IMR-90 (cell line): ENCODE measurements around the gene NHEJ1. TPM values are rescaled to one million over a fixed set of nuclear protein-coding genes. Genes with fewer than 3 reads are reported as not detected.

Experiments used
- ATAC-seq: fragments of 200-7000 bp; cut with Tn5 transposase; 2 replicates; pipeline ENCODE4 v1.9.1; 2020; ENCODE audit warnings: low read depth, mild to moderate bottlenecking, moderate library complexity
- BruUV-seq: library from RNA; stranded (reverse); fragments of 400-500 nt; replicated peaks from 2 replicates; lab custom pipeline; 2021; lab: Mats Ljungman, UMichigan
- CTCF ChIA-PET: fragments of 300-600 bp; formaldehyde crosslinking; extraction: SDS; loops from one replicate; lab custom pipeline; 2021; ENCODE audit warnings: antibody characterized with exemption; lab: Yijun Ruan, JAX
- POLR2A ChIA-PET: fragments of 300-600 bp; sonication (Branson Sonifier 250); formaldehyde crosslinking; loops from one replicate; lab custom pipeline; 2022; ENCODE audit warnings: antibody characterized with exemption; ENCODE audit not compliant: unreplicated experiment; lab: Charles Lee
- DNase-seq: peaks from one replicate; pipeline ENCODE4 v3.0.0; 2013
- H2AFZ ChIP-seq: replicated peaks from 2 replicates; pipeline ENCODE3; 2013; ENCODE audit warnings: low read length, mild to moderate bottlenecking; ENCODE audit not compliant: poor library complexity
- H2AK5ac ChIP-seq: 2 replicates; pipeline ENCODE4 v1.6.1; 2013; ENCODE audit warnings: low read depth, low read length, inconsistent platforms
- H2AK9ac ChIP-seq: replicated peaks from 2 replicates; pipeline ENCODE3; 2013; ENCODE audit warnings: mild to moderate bottlenecking, low read depth, low read length, moderate library complexity; ENCODE audit not compliant: poor library complexity
- H2BK120ac ChIP-seq: 2 replicates; pipeline ENCODE4 v1.6.1; 2013; ENCODE audit warnings: low read depth, low read length, inconsistent platforms
- H2BK15ac ChIP-seq: 3 replicates; pipeline ENCODE4 v1.6.1; 2013; ENCODE audit warnings: low read depth, low read length, inconsistent platforms
- H2BK20ac ChIP-seq: 2 replicates; pipeline ENCODE4 v1.6.1; 2013; ENCODE audit warnings: low read depth, mild to moderate bottlenecking, inconsistent platforms, low read length, moderate library complexity
- H2BK5ac ChIP-seq: 2 replicates; pipeline ENCODE4 v1.6.1; 2013; ENCODE audit warnings: mild to moderate bottlenecking, low read depth, low read length, inconsistent platforms; ENCODE audit not compliant: poor library complexity, severe bottlenecking
- H3K14ac ChIP-seq: replicated peaks from 2 replicates; pipeline ENCODE4 v1.6.1; 2013; ENCODE audit warnings: low read depth, low read length, inconsistent platforms
- H3K18ac ChIP-seq: 2 replicates; pipeline ENCODE4 v1.6.1; 2013; ENCODE audit warnings: low read depth, low read length, control low read depth
- H3K23ac ChIP-seq: 2 replicates; pipeline ENCODE4 v1.6.1; 2013; ENCODE audit warnings: low read depth, low read length, inconsistent platforms
- H3K27ac ChIP-seq: 2 replicates; pipeline ENCODE4 v1.5.1; 2013; ENCODE audit warnings: mild to moderate bottlenecking, control low read depth, low read length; ENCODE audit not compliant: insufficient read depth
- H3K27me3 ChIP-seq: 2 replicates; pipeline ENCODE4 v1.6.1; 2013; ENCODE audit warnings: low read length; ENCODE audit not compliant: control insufficient read depth, insufficient read depth
- H3K36me3 ChIP-seq: 2 replicates; pipeline ENCODE4 v1.6.1; 2013; ENCODE audit warnings: low read length, mixed read lengths; ENCODE audit not compliant: control insufficient read depth, insufficient read depth
- H3K4ac ChIP-seq: 2 replicates; pipeline ENCODE4 v1.6.1; 2013; ENCODE audit warnings: low read depth, low read length, inconsistent platforms
- H3K4me1 ChIP-seq: 2 replicates; pipeline ENCODE4 v1.6.1; 2013; ENCODE audit warnings: low read length, mixed read lengths; ENCODE audit not compliant: control insufficient read depth, insufficient read depth
- H3K4me2 ChIP-seq: 2 replicates; pipeline ENCODE4 v1.6.1; 2013; ENCODE audit warnings: low read depth, mild to moderate bottlenecking, control low read depth, low read length, moderate library complexity
- H3K4me3 ChIP-seq: 2 replicates; pipeline ENCODE4 v1.5.1; 2013; ENCODE audit warnings: low read depth, mild to moderate bottlenecking, control low read depth, low read length, moderate library complexity; ENCODE audit not compliant: insufficient read depth
- H3K56ac ChIP-seq: 2 replicates; pipeline ENCODE4 v1.6.1; 2013; ENCODE audit warnings: low read length, inconsistent platforms; ENCODE audit not compliant: insufficient read depth; ENCODE audit errors: extremely low read depth
- H3K79me1 ChIP-seq, 2 experiments: 2 replicates each; pipeline ENCODE4 v1.6.1; 2013; ENCODE audit warnings: low read length in 2 of 2, inconsistent platforms in 1 of 2, low read depth in 1 of 2
- H3K9ac ChIP-seq: 2 replicates; pipeline ENCODE4 v1.6.1; 2013; ENCODE audit warnings: low read depth, low read length, control low read depth
- H3K9me1 ChIP-seq: 2 replicates; pipeline ENCODE4 v1.6.1; 2013; ENCODE audit warnings: low read length, inconsistent platforms; ENCODE audit not compliant: insufficient read depth
- H3K9me3 ChIP-seq: 2 replicates; pipeline ENCODE4 v1.6.1; 2013; ENCODE audit warnings: low read length; ENCODE audit not compliant: control insufficient read depth, insufficient read depth
- H4K20me1 ChIP-seq: 2 replicates; pipeline ENCODE4 v1.6.1; 2013; ENCODE audit warnings: low read length, inconsistent platforms; ENCODE audit not compliant: insufficient read depth
- H4K5ac ChIP-seq: 2 replicates; pipeline ENCODE4 v1.6.1; 2013; ENCODE audit warnings: mild to moderate bottlenecking, low read depth, low read length, control low read depth
- H4K8ac ChIP-seq, 2 experiments: 2 replicates each; pipeline ENCODE4 v1.6.1; 2013; ENCODE audit warnings: low read depth in 2 of 2, low read length in 2 of 2, control low read depth in 1 of 2, inconsistent platforms in 1 of 2
- H4K91ac ChIP-seq: 2 replicates; pipeline ENCODE4 v1.6.1; 2013; ENCODE audit warnings: low read depth, low read length, inconsistent platforms; ENCODE audit not compliant: insufficient read depth
- CTCF ChIP-seq: conservative IDR thresholded peaks from 2 replicates; pipeline ENCODE4 v1.5.1; 2012; ENCODE audit warnings: mild to moderate bottlenecking, low read depth, low read length, improper control_type of control experiment
- RAD21 ChIP-seq: IDR thresholded peaks from 2 replicates; pipeline ENCODE4 v1.6.1; 2012; ENCODE audit warnings: low read length, improper control_type of control experiment
- SMC3 ChIP-seq: fragments of 150-350 bp; IDR thresholded peaks from 2 replicates; pipeline ENCODE4 v1.6.1; 2016; ENCODE audit warnings: low read depth, mild to moderate bottlenecking, antibody characterized with exemption, low read length, moderate library complexity
- WGBS, 2 experiments: methylation state at CpG; one replicate each; pipeline versions ENCODE4 v1.1.5 to v1.1.7; 2013; ENCODE audit warnings: missing lambda C conversion rate in 2 of 2; ENCODE audit not compliant: insufficient read length in 1 of 2; ENCODE audit errors: extremely low coverage in 2 of 2; 5-methylcytosine and 5-hydroxymethylcytosine counted together
- dilution Hi-C: fragments of 300-500 bp; cut with HindIII; formaldehyde crosslinking; loops from one replicate; pipeline ENCODE4 v1.14.3; 2018; ENCODE audit warnings: low sequenced_read_pairs; ENCODE audit not compliant: unreplicated experiment
- in situ Hi-C: fragments of 300-500 bp; cut with MboI; formaldehyde crosslinking; loops from 3 replicates; pipeline ENCODE4 v1.14.3; 2019; ENCODE audit warnings: low sequenced_read_pairs, inconsistent platforms, mixed read lengths
- intact Hi-C: fragments of 100-400 bp; cut with micrococcal nuclease; formaldehyde crosslinking; loops from 2 replicates; pipeline ENCODE4 v1.10.0; 2022
- polyA plus RNA-seq, 3 experiments: library from polyadenylated mRNA; depleted of rRNA; stranded (reverse); fragments of >200 nt; gene quantifications; 2 replicates each; pipeline ENCODE4 v1.2.3, GENCODE V29; 2012; ENCODE audit warnings: low replicate concordance in 1 of 3
- total RNA-seq: library from RNA; depleted of rRNA; stranded (reverse); fragments of >200 nt; gene quantifications from 2 replicates; pipeline ENCODE4 v1.2.3, GENCODE V29; 2012
- TF ChIP-seq, protein P1 (sequence below): fragments of 150-350 bp; IDR thresholded peaks from 2 replicates; pipeline ENCODE4 v1.6.1; 2016; ENCODE audit warnings: low read depth, mild to moderate bottlenecking, low read length, moderate library complexity, borderline replicate concordance

Gene NHEJ1
- total and polyA plus RNA-seq, 2 of the 4 experiments (the other 2 are of a cell fraction), result 12.5 to 23.1 TPM

GRCh38 chr2:219073413-219074129 is 87.0 kb downstream of the NHEJ1 start:
- WGBS, 2 experiments, result 24% methylated on average over 5 of the region's 14 CpGs; no CpG with 5 or more reads in 1 of the 2 experiments
- Histone ChIP-seq H2BK15ac (no peak overlapping the region), H3K56ac (no peak overlapping the region), H3K4me3 (no peak overlapping the region), H3K9me1 (no peaks in the 10 kb centered on the region), H3K4me1 (no peaks in the 10 kb centered on the region), H3K9me3 (no peaks in the 10 kb centered on the region), H3K18ac (no peak overlapping the region), H3K9ac (no peak overlapping the region), H2BK120ac (no peak overlapping the region), H2AK9ac (no peak overlapping the region), H3K4me2 (no peak overlapping the region), H2BK20ac (no peak overlapping the region), H4K20me1 (0 out of 2 replicates have a peak, but pooled peaks cover 3% of the 10 kb centered on the region), H2AK5ac (no peak overlapping the region), H2BK5ac (no peak overlapping the region), H4K8ac (no peak overlapping the region), H2AFZ (no peak overlapping the region), H3K14ac (no peak overlapping the region), H3K4ac (no peak overlapping the region), H3K23ac (no peak overlapping the region), H3K36me3 (peaks cover 11% of the 10 kb centered on the region), H4K91ac (no peak overlapping the region), H3K27ac (no peak overlapping the region), H4K5ac (no peak overlapping the region), H3K27me3 (no peaks in the 10 kb centered on the region), H3K79me1 (no peaks in the 10 kb centered on the region)
- ChIA-PET POLR2A (no interaction called here), CTCF (interaction anchor here (0.6 to 1.6 kb wide), 14 partner anchors 9 to 94 kb away, joined by 3 to 9 read pairs (median 3); no protein-coding TSS in a partner anchor)
- BruUV-seq, result no TSS peak
- intact Hi-C loops, result loop anchor here (1.0 kb wide), 2 partner anchors 46 to 82 kb away; no protein-coding TSS in a partner anchor
- dilution Hi-C loops, result no loop called here
- in situ Hi-C loops, result no loop called here
- TF ChIP-seq CTCF (peak; percentile 72), RAD21 (peak; percentile 67), SMC3 (peak; percentile 73)
- TF ChIP-seq, protein P1, sequence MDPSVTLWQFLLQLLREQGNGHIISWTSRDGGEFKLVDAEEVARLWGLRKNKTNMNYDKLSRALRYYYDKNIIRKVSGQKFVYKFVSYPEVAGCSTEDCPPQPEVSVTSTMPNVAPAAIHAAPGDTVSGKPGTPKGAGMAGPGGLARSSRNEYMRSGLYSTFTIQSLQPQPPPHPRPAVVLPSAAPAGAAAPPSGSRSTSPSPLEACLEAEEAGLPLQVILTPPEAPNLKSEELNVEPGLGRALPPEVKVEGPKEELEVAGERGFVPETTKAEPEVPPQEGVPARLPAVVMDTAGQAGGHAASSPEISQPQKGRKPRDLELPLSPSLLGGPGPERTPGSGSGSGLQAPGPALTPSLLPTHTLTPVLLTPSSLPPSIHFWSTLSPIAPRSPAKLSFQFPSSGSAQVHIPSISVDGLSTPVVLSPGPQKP, result no peak
- ATAC-seq, result peak; percentile 81
- peak; percentile 72 for DNase-seq
